ENCODE data around the gene PRKAG2. TPM values are rescaled to one million over a fixed set of nuclear protein-coding genes. Genes with fewer than 3 reads are reported as not detected.

The PRKAG2 gene
- polyA plus RNA-seq, 1 of the 3 experiments (the other 2 are of a cell fraction): 51.6 TPM

GRCh38 chr7:151869455-151869854 lies 7.5 kb downstream of the PRKAG2 start (continued):
- no peak for TF ChIP-seq REST (IDR thresholded peaks at IDR 0.05; ENCODE audit: low read depth, low read length)

- Histone ChIP-seq H3K4me3 (ENCODE audit: low read depth in 2 of 2, low read length in 1 of 2) (no peak overlapping the region), H3K36me3 (replicated peaks in 1 of 2; ENCODE audit: control insufficient read depth in 1 of 2, insufficient read depth in 2 of 2, low read length in 1 of 2) (no peaks in the 10 kb centered on the region), H3K27ac (ENCODE audit: low read depth in 2 of 2, low read length in 1 of 2) (no peak overlapping the region), H3K27me3 (ENCODE audit: insufficient read depth) (peaks cover 39% of the 10 kb centered on the region), H3K9ac (no peak overlapping the region), H3F3A (replicated peaks; ENCODE audit: insufficient read depth) (no peaks in the 10 kb centered on the region), H3K4me1 (ENCODE audit: control insufficient read depth in 1 of 2, insufficient read depth in 2 of 2, low read depth in 1 of 2, low read length in 1 of 2) (peaks cover 0 to 22% of the 10 kb centered on the region in 2 experiments; a peak in 1 of 4 replicates), H3K9me3 (no peaks in the 10 kb centered on the region), H4K20me1 (ENCODE audit: insufficient read depth) (no peaks in the 10 kb centered on the region), H3K9me2 (no peaks in the 10 kb centered on the region), H2AFZ (ENCODE audit: low read depth) (no peak overlapping the region), H3K79me2 (ENCODE audit: insufficient read depth) (no peaks in the 10 kb centered on the region), H3K4me2 (no peak overlapping the region)
- WGBS (ENCODE audit: low lambda C conversion rate): 47% methylated on average over 6 of the region's 6 CpGs
- DNase-seq: no peak
- ChIA-PET CTCF (interaction anchor here (1.2 to 2.4 kb wide), 7 partner anchors 8 to 110 kb away, joined by 3 to 20 read pairs (median 4); partner anchors contain the start of gene PRKAG2), POLR2A (no interaction called here)
- TF ChIP-seq ZBTB33 (IDR thresholded peaks at IDR 0.05; ENCODE audit: borderline replicate concordance, low read depth) (no peak), RFX5 (IDR thresholded peaks at IDR 0.05; ENCODE audit: low read length) (no peak), RAD21 (IDR thresholded peaks at IDR 0.05; ENCODE audit: low read length) (no peak), NFIC (IDR thresholded peaks at IDR 0.05; ENCODE audit: borderline replicate concordance) (no peak), MXI1 (IDR thresholded peaks at IDR 0.05; ENCODE audit: low read depth, low read length) (no peak), YY1 (IDR thresholded peaks at IDR 0.05; ENCODE audit: low read depth) (no peak), TAF1 (IDR thresholded peaks at IDR 0.05; ENCODE audit: borderline replicate concordance, low read depth, low read length) (no peak), USF2 (IDR thresholded peaks at IDR 0.05; ENCODE audit: borderline replicate concordance, low read depth, low read length) (no peak), RXRA (IDR thresholded peaks at IDR 0.05; ENCODE audit: borderline replicate concordance, low read depth) (no peak), IRF3 (IDR thresholded peaks at IDR 0.05; ENCODE audit: low read depth, low read length) (no peak), CHD2 (IDR thresholded peaks at IDR 0.05; ENCODE audit: low read length, partially characterized antibody) (no peak)
Measured at GRCh38 chr7:151869109-151869428, 7.8 kb downstream of the PRKAG2 start.
